Chondrocyte (in vitro differentiated cells): ENCODE results near the gene THOP1. TPM values are rescaled to one million over a fixed set of nuclear protein-coding genes. Genes with fewer than 3 reads are reported as not detected.

Experiments used
- DNase-seq: peaks from one replicate; pipeline ENCODE4 v3.0.0; 2021; ENCODE audit warnings: mixed read lengths, low spot score
- H3K27ac Mint-ChIP-seq: one replicate; pipeline ENCODE4 v1.8.0; 2021; ENCODE audit warnings: mild to moderate bottlenecking, moderate library complexity, mixed read lengths; ENCODE audit not compliant: unreplicated experiment
- H3K27me3 Mint-ChIP-seq: 2 replicates; pipeline ENCODE4 v1.8.0; 2021; ENCODE audit warnings: low read depth, mixed read lengths
- H3K36me3 Mint-ChIP-seq: 2 replicates; pipeline ENCODE4 v1.8.0; 2021; ENCODE audit warnings: low read depth, mixed read lengths
- H3K4me1 Mint-ChIP-seq: 2 replicates; pipeline ENCODE4 v1.8.0; 2021; ENCODE audit warnings: low read depth, mild to moderate bottlenecking, mixed read lengths
- H3K4me3 Mint-ChIP-seq: one replicate; pipeline ENCODE4 v1.8.0; 2021; ENCODE audit warnings: mild to moderate bottlenecking, moderate library complexity, mixed read lengths; ENCODE audit not compliant: unreplicated experiment
- H3K9me3 Mint-ChIP-seq: 2 replicates; pipeline ENCODE4 v1.8.0; 2021; ENCODE audit warnings: low read depth, mixed read lengths
- long read RNA-seq: library from polyadenylated mRNA; stranded (forward); transcript quantifications from one replicate; pipeline ENCODE4 v2.0.0, GENCODE V29; 2021
- total RNA-seq: library from RNA; stranded (reverse); gene quantifications from 3 replicates; pipeline ENCODE4 v1.2.1, GENCODE V29; 2021
- TF ChIP-seq, protein P1 (sequence below): fragments of 200-600 bp; sonication (generic); IDR thresholded peaks from 2 replicates; pipeline ENCODE4 v1.5.0; 2021; ENCODE audit warnings: antibody characterized with exemption, mild to moderate bottlenecking, moderate library complexity

The THOP1 gene
- 46.9 to 78.0 TPM (median 48.4 TPM) in 3 replicates for total RNA-seq
- long read RNA-seq, full-length matches to known transcripts = 43 of 52 reads
- long read RNA-seq, partial matches to known transcripts = 3 of 52 reads
- long read RNA-seq, other reads (novel, unspliced or antisense) = 6 of 52 reads

DNA sequence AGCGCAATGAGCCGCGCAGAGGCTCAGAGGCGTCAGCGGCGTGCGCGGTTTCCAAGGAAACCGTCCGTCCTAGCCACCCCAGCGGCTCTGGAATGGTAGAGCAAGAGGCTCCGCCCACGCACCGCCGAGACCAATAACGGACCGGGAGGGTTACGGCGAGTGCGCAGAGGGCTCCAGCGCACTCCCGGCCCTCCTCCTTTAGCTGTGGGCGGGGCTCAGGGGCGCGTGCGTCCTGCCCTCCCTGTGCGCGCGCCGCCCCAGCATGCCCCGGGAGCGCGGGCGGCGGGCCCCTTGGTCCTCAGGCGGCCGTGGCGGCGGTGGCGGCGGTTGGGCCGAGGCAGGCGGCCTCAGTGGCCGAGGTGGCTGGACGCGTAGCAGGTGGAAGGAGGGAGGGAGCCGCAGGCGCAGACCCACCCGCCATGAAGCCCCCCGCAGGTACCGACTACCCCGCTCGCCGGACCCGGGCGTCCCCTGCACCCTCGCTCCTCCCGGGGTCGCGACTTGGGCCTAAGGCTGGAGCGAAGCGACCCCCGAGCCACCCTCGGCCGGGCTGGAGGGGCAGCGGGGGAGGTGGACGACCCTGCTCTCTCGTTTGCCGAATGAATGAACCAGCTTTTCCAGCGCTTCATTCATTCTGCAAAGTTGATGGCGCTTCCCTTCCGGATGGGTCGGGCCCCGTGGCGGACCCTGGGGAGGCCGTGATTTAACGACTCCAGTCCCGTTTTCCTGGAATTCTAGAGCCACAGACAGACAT is at the start of gene THOP1:
Gene THOP1 (plus strand): TSS at position 260 of the 754 bp plus-strand sequence. CDS start 160 bp downstream, at position 420.
- Mint-ChIP-seq H3K9me3 (no peaks in the 10 kb centered on the region), H3K4me1 (peaks cover 42% of the 10 kb centered on the region), H3K27me3 (no peaks in the 10 kb centered on the region), H3K4me3 (peak within 1 kb of the TSS; percentile 93), H3K27ac (peak within 1 kb of the TSS; percentile 94), H3K36me3 (no peaks in the 10 kb centered on the region)
- peak; percentile 100 for DNase-seq
- TF ChIP-seq, protein P1, sequence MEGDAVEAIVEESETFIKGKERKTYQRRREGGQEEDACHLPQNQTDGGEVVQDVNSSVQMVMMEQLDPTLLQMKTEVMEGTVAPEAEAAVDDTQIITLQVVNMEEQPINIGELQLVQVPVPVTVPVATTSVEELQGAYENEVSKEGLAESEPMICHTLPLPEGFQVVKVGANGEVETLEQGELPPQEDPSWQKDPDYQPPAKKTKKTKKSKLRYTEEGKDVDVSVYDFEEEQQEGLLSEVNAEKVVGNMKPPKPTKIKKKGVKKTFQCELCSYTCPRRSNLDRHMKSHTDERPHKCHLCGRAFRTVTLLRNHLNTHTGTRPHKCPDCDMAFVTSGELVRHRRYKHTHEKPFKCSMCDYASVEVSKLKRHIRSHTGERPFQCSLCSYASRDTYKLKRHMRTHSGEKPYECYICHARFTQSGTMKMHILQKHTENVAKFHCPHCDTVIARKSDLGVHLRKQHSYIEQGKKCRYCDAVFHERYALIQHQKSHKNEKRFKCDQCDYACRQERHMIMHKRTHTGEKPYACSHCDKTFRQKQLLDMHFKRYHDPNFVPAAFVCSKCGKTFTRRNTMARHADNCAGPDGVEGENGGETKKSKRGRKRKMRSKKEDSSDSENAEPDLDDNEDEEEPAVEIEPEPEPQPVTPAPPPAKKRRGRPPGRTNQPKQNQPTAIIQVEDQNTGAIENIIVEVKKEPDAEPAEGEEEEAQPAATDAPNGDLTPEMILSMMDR = no peak

DNA sequence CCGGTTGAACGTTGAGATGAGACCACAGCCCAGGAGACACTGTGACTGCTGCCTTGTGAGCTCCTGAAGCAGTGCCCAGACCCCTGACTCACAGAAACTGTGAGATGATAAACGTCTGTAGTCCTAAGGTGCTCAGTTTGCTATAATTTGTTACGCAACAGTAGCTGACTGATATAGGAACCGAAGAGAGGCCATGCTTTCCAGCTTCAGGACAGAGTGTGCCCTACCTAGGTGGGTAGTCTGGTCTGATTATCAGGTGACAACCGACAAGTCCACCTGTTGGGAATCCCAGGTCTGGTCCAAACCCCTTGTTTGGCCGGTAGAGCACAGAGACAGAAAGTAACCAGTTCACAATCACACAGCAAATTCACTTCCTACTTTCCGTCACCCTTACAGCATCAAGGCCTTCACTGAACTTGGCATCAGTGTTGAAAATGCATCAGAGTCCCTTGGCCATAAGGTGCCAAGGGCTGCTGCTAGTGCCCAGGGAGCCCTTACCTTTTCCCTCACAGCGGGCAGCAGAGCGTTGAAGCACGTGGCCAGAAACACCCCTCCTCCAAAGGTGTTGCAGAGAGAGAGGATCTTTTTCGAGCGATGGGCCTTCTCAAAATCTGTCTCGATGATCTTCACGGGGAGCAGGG is 48.6 kb upstream of the THOP1 start:
- DNase-seq = no peak
- peaks cover 15% of the 10 kb centered on the region for H3K4me1 Mint-ChIP-seq
- no peak overlapping the region for H3K27ac Mint-ChIP-seq
- peaks cover 10% of the 10 kb centered on the region for H3K36me3 Mint-ChIP-seq
- H3K9me3 Mint-ChIP-seq = peaks cover 2% of the 10 kb centered on the region
- H3K27me3 Mint-ChIP-seq = peaks cover 2% of the 10 kb centered on the region
- no peak overlapping the region for H3K4me3 Mint-ChIP-seq
- TF ChIP-seq, protein P1 = no peak

DNA sequence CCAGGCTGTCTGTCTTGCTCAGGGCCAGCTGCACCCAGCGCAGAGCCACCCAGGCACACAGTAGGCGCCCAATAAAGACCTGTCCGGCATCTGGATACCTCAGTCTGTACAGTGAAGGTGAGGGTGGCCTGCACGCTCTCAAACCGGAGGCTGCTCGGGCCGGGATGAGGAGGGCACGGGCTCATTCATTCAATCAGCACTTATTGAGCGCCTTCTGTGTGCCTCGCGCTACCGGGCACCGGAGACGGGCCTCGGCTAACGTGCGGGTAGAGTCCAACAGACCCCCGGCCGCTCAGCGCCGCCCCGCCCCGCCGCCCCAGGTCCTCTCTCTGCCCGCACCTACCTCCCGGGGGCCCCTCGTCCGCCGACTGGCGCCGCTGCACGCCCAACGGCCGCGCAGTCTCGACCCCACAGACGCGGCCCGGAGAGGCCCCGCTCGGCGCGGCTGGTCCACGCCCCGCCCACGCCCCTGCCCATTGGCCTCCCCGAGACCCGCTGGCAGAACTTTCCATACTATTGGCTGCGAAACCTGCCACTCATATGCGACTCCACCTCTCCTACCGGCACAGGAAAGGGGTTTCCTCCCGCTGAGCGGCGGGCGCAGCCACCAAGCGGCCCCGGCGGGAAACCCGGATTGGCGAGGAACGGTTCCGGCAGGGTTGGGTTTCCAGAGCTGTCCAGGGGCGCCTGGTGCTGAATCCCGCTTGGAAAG is 45.5 kb upstream of the THOP1 start, which contains the start of gene SLC39A3:
Gene SLC39A3 (minus strand): TSS at position 416 of the 712 bp plus-strand sequence. CDS start 2,760 bp downstream, outside the sequence.
- Mint-ChIP-seq H3K27me3 (peaks cover 16% of the 10 kb centered on the region), H3K36me3 (peaks cover 6% of the 10 kb centered on the region), H3K9me3 (peaks cover 2% of the 10 kb centered on the region), H3K27ac (no peak within 1 kb of the TSS), H3K4me3 (peak within 1 kb of the TSS; percentile 78), H3K4me1 (peaks cover 15% of the 10 kb centered on the region)
- TF ChIP-seq, protein P1 = peak; percentile 10
- DNase-seq = peak; percentile 98

GRCh38 chr19:2740314-2740656 is 45.0 kb upstream of the THOP1 start:
- peaks cover 15% of the 10 kb centered on the region for H3K4me1 Mint-ChIP-seq
- TF ChIP-seq, protein P1 = no peak
- H3K27me3 Mint-ChIP-seq = peaks cover 16% of the 10 kb centered on the region
- DNase-seq = no peak
- H3K9me3 Mint-ChIP-seq = peaks cover 2% of the 10 kb centered on the region
- peaks cover 5% of the 10 kb centered on the region for H3K36me3 Mint-ChIP-seq
- H3K27ac Mint-ChIP-seq = no peak overlapping the region
- H3K4me3 Mint-ChIP-seq = peak overlapping the region; percentile 78

GRCh38 chr19:2743099-2743498 is 42.2 kb upstream of the THOP1 start:
- no peak for DNase-seq
- Mint-ChIP-seq H3K27me3 (peaks cover 19% of the 10 kb centered on the region), H3K4me1 (peaks cover 14% of the 10 kb centered on the region), H3K36me3 (no peaks in the 10 kb centered on the region), H3K27ac (no peak overlapping the region), H3K9me3 (peaks cover 2% of the 10 kb centered on the region), H3K4me3 (no peak overlapping the region)
- TF ChIP-seq, protein P1 = no peak
